Measurements from ENCODE around the gene CADM2. TPM values are rescaled to one million over a fixed set of nuclear protein-coding genes. Genes with fewer than 3 reads are reported as not detected.

CADM2 gene
- total RNA-seq, 1 donor from 2014 or later = 0.55 TPM

DNA sequence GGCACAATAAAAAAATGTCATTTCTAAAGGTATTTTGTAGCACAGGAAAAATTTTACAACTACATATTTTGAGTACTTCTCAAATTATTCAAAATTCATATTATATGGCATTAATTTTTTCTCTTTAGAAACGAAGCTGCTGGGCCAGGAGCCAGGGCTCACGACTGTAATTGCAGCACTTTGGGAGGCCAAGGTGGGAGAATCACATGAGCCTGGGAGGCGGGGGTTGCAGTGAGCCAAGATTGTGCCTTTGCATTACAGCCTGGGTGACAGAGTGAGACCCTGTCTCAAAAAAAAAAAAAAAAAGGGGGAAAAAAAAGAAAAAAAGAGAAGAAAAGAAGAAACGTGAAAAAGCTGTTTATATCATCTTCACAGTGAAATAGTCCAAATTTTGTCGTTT is 62.0 kb downstream of the CADM2 start:
- ATAC-seq = no peak
- Histone ChIP-seq H3K27me3 (no peaks in the 10 kb centered on the region), H3K4me1 (no peaks in the 10 kb centered on the region), H3K36me3 (no peaks in the 10 kb centered on the region), H3K9me3 (no peaks in the 10 kb centered on the region), H3K4me3 (no peak overlapping the region), H3K27ac (no peak overlapping the region)
- intact Hi-C loops (cut with DNase I) = no loop called here
- no peak for TF ChIP-seq CTCF (IDR thresholded peaks at IDR 0.05)
- no peak for DNase-seq

GRCh38 chr3:85030052-85030451 is 71.3 kb downstream of the CADM2 start:
- no peak for TF ChIP-seq CTCF (IDR thresholded peaks at IDR 0.05)
- H3K36me3 ChIP-seq = no peaks in the 10 kb centered on the region
- ATAC-seq (no peak), DNase-seq (no peak)
- H3K27ac ChIP-seq = no peak overlapping the region
- H3K9me3 ChIP-seq = no peaks in the 10 kb centered on the region
- H3K4me3 ChIP-seq = no peak overlapping the region
- H3K4me1 ChIP-seq = no peaks in the 10 kb centered on the region
- no peaks in the 10 kb centered on the region for H3K27me3 ChIP-seq
- intact Hi-C loops (cut with DNase I) = no loop called here

DNA sequence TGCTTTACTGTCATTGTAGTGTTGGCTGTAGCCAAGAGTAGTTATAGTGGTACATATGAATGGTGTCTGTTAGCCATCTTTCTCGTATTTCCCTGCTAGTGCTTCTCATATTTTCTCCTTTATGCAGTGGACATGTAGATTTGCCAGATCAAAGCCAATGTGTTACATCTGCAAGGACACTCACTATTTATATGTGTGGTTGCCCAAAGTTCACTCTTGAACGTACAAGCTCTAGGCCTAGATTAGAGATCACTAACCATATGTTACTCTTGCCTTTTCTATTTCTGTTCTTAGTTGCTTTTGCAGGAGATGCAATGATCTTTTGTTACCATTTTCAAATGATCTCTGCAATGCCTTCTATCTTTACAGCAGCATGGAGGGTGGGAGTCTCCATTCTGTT is 78.4 kb downstream of the CADM2 start:
- no peak for ATAC-seq
- H3K4me1 ChIP-seq = no peaks in the 10 kb centered on the region
- H3K36me3 ChIP-seq = no peaks in the 10 kb centered on the region
- no peak for TF ChIP-seq CTCF (IDR thresholded peaks at IDR 0.05)
- no peak for DNase-seq
- H3K9me3 ChIP-seq = no peaks in the 10 kb centered on the region
- no peak overlapping the region for H3K27ac ChIP-seq
- no peak overlapping the region for H3K4me3 ChIP-seq
- intact Hi-C loops (cut with DNase I) = no loop called here
- no peaks in the 10 kb centered on the region for H3K27me3 ChIP-seq

DNA sequence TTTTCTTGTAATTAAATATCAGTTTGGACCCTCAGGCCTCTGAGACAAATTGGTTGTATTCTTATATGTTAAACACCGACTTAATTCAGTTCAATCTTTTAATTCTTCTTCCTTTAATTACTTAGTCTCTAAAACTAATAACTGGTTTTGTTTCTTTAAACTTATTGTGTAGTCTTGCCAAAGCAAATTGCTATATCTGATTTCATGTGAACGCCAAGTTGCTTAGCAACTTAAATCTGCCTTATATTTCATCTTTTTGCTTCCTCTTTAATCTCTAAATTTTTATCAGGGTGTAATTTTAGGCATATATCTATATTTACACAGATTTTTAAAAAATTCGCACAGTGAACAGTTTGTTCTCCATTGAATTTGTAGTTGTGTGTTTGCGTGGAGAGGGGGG is 82.2 kb downstream of the CADM2 start:
- no peak overlapping the region for H3K4me3 ChIP-seq

DNA sequence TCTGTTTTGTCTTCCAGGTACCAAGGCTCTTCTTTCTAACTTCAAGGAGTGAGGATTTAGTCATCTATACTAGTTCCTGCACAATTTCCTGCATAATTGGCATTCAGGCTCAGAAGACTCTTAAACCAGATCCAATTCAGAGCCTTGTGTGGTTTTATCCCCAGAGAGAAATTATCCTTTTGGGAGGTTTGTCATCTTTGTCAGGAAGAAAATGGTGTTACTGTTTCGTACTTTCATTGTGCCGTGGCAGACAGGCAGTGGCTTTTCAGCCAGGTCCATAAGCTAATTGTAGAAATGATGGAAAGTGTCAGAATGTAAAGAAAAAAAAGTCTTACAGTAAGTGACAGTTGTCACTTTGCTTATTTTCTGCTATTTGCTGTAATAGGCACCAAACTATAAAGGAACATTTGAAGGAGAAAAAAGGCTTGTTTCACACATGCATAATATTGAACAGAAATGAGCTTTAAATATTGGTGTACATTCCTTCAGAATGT is 82.8 kb downstream of the CADM2 start:
- TF ChIP-seq CTCF (IDR thresholded peaks at IDR 0.05) = no peak
- Histone ChIP-seq H3K4me3 (no peak overlapping the region), H3K4me1 (no peaks in the 10 kb centered on the region), H3K27me3 (no peaks in the 10 kb centered on the region), H3K9me3 (no peaks in the 10 kb centered on the region), H3K36me3 (no peaks in the 10 kb centered on the region), H3K27ac (no peak overlapping the region)
- ATAC-seq (no peak), DNase-seq (no peak)
- intact Hi-C loops (cut with DNase I) = no loop called here

More for the DNA sequence above, 82.2 kb downstream of the CADM2 start:
- no peaks in the 10 kb centered on the region for H3K36me3 ChIP-seq
- intact Hi-C loops (cut with DNase I) = no loop called here
- DNase-seq (no peak), ATAC-seq (no peak)
- no peak for TF ChIP-seq CTCF (IDR thresholded peaks at IDR 0.05)
- H3K9me3 ChIP-seq = no peaks in the 10 kb centered on the region
- no peak overlapping the region for H3K27ac ChIP-seq
- H3K4me1 ChIP-seq = no peaks in the 10 kb centered on the region
- no peaks in the 10 kb centered on the region for H3K27me3 ChIP-seq

GRCh38 chr3:85050821-85051220 is 92.0 kb downstream of the CADM2 start:
- H3K27me3 ChIP-seq = no peaks in the 10 kb centered on the region
- TF ChIP-seq CTCF (IDR thresholded peaks at IDR 0.05) = no peak
- intact Hi-C loops (cut with DNase I) = no loop called here

More at GRCh38 chr3:85050821-85051220, 92.0 kb downstream of the CADM2 start:
- Histone ChIP-seq H3K4me3 (no peak overlapping the region), H3K9me3 (no peaks in the 10 kb centered on the region), H3K36me3 (no peaks in the 10 kb centered on the region), H3K27ac (no peak overlapping the region), H3K4me1 (no peaks in the 10 kb centered on the region)
- no peak for ATAC-seq
- DNase-seq = no peak

Data from upper lobe of right lung (tissue), 1 donor.